HG02938 (cell line): Measurements from ENCODE around the gene SP140.
"Not testable (repeated sequence)": the region's sequence is repeated elsewhere in the genome, so short reads cannot be mapped to it uniquely, and the experiment has no call there.

ENCODE experiments used
- ATAC-seq: cut with Tn5 transposase; IDR thresholded peaks from one replicate; pipeline ENCODE4 v1.9.1; 2021; ENCODE audit warnings: mild to moderate bottlenecking, moderate library complexity; ENCODE audit not compliant: unreplicated experiment

Gene SP140

GRCh38 chr2:230324503-230324902 lies 99.0 kb downstream of the SP140 start:
- ATAC-seq: no peak

- ATAC-seq: no peak
Measured at GRCh38 chr2:230325316-230326243, 100.0 kb downstream of the SP140 start.

- ATAC-seq: peak; percentile 85
Measured at GRCh38 chr2:230326453-230327417, 101.2 kb downstream of the SP140 start, which contains the start of gene SP140L. Gene SP140L, plus strand, starts transcription at chr2:230327193. Its CDS starts 77 bp downstream, at chr2:230327270.

DNA sequence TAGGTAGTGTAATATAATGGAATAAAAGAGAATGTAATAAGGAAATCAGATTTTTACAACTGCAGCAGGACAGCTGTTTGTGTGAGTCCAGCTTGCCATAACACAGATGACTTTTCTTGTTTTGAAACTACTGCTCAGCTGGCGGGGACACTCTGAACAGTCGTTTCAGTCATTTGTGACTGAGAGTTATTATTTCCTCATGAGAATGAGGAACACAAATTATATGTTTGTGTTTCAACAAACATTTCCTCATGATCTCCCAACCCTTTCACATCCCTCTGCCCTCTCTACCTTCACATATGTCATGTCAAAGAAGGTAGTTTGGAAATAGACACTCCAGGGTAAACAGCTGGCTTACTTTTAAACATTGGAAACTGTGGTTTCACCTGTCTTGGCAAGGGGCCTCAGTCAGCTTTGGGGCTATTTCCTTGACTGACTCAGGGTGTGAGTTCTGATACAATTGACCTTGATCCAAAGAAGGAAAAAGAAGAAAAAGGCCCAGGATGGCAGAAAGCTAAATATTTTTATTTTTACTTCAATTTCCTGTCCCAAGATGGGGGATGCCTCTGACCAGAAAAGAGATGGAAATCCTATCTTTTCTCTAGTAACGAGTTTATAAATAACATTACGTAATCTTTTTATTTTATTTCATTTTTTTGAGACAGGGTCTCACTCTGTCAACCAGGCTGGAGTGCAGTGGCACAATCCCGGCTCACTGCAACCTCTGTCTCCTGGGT lies 102.0 kb downstream of the SP140 start:
- ATAC-seq: peak; percentile 71

- ATAC-seq: no peak
Measured at GRCh38 chr2:230328155-230328458, 102.6 kb downstream of the SP140 start.

DNA sequence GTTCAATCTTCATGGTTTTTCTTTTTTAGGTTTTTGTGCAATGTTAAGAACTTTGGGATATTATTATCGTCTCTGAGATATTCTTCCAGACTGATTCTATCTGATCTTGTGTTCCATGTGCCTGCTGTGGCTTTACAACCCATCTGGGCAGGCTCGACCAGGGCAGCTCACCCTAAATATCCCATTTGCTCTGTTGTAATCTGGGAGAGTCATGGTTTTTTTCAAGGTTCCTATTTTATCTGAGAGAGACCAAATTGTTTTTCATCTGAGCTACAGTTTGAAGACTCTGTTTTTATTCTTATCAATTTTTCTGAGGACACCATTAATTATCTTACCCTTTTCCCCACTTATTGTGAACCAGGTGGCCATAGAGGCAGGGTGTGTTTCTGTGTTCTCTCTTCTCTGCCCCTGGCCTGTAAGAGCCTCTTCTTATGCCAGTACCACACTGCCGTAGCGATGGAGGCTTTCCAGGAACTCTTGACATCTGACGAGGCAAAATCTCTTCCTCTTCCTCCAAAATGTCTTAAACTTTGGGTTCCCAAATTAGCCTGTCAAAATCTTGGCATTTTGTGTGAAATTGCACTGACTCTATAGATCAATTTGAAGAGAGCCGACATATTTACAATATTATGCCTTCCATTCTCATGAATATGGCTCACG lies 104.5 kb downstream of the SP140 start:
- ATAC-seq: no peak

GRCh38 chr2:230330725-230331124 lies 105.2 kb downstream of the SP140 start:
- no peak for ATAC-seq

DNA sequence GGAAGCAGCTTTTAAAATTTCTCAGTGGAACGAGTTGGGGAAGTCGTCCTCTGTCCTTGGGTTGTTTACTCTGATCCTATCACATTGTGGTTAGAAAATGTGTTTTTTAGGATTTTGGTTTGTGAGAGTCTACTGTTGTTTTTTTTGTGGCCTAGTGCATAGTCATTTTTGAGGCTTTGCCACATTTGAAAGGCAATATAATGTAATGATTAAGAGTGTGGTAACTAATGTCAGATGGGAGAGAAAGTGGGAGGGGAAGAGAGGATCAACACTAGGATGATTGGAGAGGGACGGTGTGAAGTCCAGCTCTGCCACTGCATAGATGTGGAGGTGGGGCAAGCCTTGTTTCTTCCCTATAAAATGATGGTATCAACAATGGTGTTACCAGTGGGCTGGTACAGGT lies 109.9 kb downstream of the SP140 start:
- ATAC-seq: no peak

DNA sequence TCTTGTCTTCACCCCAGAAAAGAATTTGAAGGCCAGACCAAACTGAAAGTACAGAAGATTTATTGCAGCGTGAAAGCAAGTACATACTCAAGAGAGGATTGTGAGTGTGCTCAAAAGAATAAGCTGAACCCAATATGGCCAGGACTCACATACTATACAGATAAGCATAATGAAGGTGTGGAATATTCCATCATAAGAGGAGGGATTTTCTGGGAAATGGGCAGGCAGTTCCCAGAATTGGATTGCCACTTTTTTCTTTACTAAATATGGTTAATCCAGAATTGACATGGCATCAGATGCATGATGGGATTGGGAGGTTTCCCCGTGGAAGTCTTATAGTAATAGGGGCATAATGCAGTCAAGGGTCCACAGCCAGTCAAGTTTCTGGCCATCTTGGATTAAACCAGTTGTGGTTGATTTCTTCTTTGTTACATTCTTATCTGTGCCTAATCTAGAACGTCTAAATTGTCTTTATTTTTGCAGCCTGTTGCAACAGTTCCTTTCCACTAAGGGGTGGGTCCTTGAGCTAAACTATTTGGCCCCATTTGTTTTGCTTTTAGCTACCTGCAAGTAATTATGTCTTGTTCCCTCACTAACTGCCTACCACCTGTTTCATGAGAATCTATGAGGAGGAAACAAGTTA lies 110.4 kb downstream of the SP140 start:
- no peak for ATAC-seq

GRCh38 chr2:230341936-230342528 lies 116.5 kb downstream of the SP140 start:
- not testable (repeated sequence) for ATAC-seq

GRCh38 chr2:230343041-230343624 lies 117.6 kb downstream of the SP140 start:
- ATAC-seq: not testable (repeated sequence)

DNA sequence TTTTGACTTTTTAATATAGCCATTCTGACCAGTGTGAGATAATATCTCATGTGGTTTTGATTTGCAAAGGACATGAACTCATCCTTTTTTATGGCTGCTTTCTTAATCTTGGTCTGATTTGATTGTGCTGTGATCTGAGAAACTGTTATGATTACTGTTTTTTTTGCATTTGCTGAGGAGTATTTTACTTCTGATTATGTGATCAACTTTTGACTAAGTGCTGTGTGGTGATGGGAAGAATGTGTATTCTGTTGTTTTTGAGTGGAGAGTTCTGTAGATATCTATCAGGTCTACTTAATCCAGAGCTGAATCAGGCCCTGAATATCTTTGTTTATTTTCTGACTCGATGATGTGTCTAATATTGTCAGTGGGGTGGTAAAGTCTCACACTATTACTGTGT lies 118.2 kb downstream of the SP140 start:
- no peak for ATAC-seq

GRCh38 chr2:230346465-230346864 lies 120.9 kb downstream of the SP140 start:
- ATAC-seq: no peak

DNA sequence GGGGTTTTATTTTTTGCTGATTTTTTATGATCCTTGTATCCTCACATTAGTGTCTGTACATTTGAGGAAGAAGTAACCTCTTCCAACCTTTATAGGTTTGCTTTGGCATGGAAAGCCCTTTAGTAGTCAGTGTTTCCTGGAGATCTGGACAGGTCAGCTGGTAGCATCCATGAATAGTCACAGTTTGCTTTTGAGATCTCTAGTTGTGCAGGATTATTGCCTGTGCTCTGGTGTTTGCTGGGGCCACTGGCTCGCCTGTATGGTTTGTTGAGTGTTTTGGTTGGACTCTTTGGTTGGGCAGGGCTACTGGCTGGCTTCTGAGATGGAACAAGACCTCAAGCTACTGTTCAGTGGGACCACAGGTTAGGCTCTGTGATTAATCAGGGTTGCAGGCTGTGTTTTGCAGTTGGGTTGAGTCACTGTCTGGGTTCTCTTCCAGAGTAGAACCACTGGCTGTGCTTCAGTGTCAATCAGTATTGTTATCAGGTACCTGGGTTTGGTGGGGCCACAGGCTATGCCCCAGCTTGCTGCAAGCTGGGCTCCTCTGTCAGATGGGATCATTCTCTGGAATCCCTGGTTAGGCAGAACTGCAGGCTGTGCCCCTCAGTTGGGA lies 121.5 kb downstream of the SP140 start:
- ATAC-seq: no peak

DNA sequence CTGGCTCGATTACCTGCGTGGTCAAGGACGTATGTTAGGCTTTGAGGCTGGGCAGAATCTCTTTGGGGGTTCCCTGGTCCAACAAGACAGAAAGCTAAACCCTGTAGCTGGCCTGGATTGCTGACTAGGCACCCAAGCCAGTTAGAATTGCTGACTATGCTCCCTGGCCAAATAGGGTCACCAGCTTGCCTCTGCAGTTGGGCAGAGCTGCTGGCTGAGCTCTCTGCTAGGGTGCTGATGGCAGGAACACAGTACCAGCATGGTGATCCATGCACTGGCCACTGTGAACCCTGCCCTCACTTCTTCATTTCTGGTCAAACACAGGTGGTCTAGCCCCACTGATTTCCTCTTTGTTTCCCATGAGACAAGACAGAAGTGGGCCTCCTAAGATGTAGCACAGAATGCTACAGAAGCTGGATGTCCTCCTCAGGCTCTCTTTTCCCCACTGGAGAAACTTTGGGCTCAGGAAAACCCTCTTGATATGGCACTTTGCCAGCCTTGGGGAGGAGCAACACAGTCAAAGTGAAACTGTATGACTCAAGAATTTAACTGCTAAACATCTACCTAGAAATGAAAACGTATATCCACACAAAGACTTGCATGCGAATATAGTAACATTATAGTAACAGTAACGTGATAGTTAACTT lies 122.2 kb downstream of the SP140 start:
- peak; percentile 77 for ATAC-seq

DNA sequence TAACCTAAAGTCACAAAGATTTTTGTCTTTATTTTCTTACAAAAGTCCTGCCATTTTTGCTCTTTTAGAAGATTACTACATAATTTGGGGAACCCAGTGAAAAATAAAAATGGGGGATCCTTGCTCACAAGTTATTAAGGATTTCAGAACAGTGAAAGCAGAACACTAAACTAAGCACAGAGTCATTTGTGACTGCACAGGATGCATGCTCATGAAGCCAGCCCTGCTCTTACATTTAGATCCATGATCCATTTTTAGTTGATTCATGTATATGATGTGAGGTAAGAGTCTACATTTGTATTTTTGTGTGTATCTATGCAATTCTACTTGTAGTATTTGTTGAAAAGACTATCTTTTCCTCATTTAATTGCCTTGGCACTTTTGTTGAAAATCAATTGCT lies 123.3 kb downstream of the SP140 start:
- no peak for ATAC-seq

DNA sequence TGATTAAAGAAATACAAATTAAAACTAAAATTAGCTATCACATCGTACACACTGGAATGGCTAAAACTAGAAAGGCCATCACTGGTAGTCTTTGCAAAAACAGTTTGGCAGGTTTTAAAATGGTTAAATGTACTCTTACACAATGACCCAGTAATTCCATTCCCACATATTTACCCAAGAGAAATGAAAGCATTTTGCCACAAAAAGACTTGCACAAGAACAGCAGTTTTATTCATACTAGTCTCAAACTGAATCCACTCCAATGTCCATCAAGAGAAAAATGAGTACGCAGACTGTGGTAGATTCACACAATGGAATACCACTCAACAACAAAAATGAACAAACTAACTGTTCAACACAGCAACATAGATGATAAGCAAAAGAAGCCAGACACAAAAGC lies 130.5 kb downstream of the SP140 start:
- no peak for ATAC-seq

- ATAC-seq: no peak
Measured at GRCh38 chr2:230358305-230358704, 132.8 kb downstream of the SP140 start.
